Gastroesophageal sphincter (tissue), 4 donors: ENCODE data around the gene PLA2G7. TPM values are rescaled to one million over a fixed set of nuclear protein-coding genes. Genes with fewer than 3 reads are reported as not detected.

Experiments used
- ATAC-seq: fragments of 150-250 bp; one replicate; pipeline ENCODE4 v1.9.1; 2016; ENCODE audit warnings: mild to moderate bottlenecking, moderate library complexity
- H3K27ac ChIP-seq, 4 donors: fragments of 200-600 bp; sonication (generic) in 3 of 4; 1 replicate in 3 of 4; 2 replicates in 1 of 4; pipeline ENCODE4 v1.5.1; 2016 to 2019
- H3K27me3 ChIP-seq: fragments of 200-600 bp; sonication (generic); one replicate; pipeline ENCODE4 v1.5.1; 2019
- H3K36me3 ChIP-seq, 2 donors: fragments of 200-600 bp; sonication (generic); one replicate each; pipeline ENCODE4 v1.5.1; 2019; ENCODE audit warnings: control low read depth in 1 of 2
- H3K4me1 ChIP-seq, 3 donors: fragments of 200-600 bp; sonication (generic); 1 replicate in 2 of 3; 2 replicates in 1 of 3; pipeline ENCODE4 v1.5.1; 2016 to 2019; ENCODE audit warnings: control low read depth in 2 of 3
- H3K4me3 ChIP-seq, 2 donors: fragments of 200-600 bp; sonication (generic); one replicate each; pipeline ENCODE4 v1.5.1; 2019; ENCODE audit warnings: mild to moderate bottlenecking in 1 of 2, moderate library complexity in 1 of 2
- H3K9me3 ChIP-seq, 3 donors: fragments of 200-600 bp; sonication (generic); one replicate each; pipeline ENCODE4 v1.5.1; 2017 to 2019; ENCODE audit warnings: control low read depth in 2 of 3
- CTCF ChIP-seq, 4 experiments: fragments of 200-600 bp in 2 of 4; fragments of 450-650 bp in 2 of 4; sonication (generic) in 1 of 4; IDR thresholded peaks; one replicate each; pipeline ENCODE4 v1.5.1; 2017 to 2019; ENCODE audit warnings: antibody characterized with exemption in 4 of 4, mild to moderate bottlenecking in 2 of 4, moderate library complexity in 2 of 4
- EP300 ChIP-seq: sonication (generic); formaldehyde crosslinking; IDR thresholded peaks from one replicate; pipeline ENCODE4 v1.6.1; 2017; ENCODE audit warnings: antibody characterized with exemption, mild to moderate bottlenecking
- POLR2A ChIP-seq, 2 donors: fragments of 450-650 bp; IDR thresholded peaks; one replicate each; pipeline ENCODE4 v1.6.1; 2017; ENCODE audit warnings: antibody characterized with exemption in 2 of 2, mild to moderate bottlenecking in 2 of 2, moderate library complexity in 1 of 2
- POLR2AphosphoS5 ChIP-seq: sonication (generic); formaldehyde crosslinking; IDR thresholded peaks from one replicate; pipeline ENCODE4 v1.6.1; 2017; ENCODE audit warnings: antibody characterized with exemption
- WGBS, 2 donors: methylation state at CpG; one replicate each; pipeline ENCODE4 v1.1.5; 2018; ENCODE audit warnings: low coverage in 1 of 2; 5-methylcytosine and 5-hydroxymethylcytosine counted together
- total RNA-seq, 4 donors: library from RNA; depleted of rRNA; stranded (reverse); fragments of >200 nt; gene quantifications; one replicate each; pipeline ENCODE4 v1.1.0, GENCODE V29; 2016

The PLA2G7 gene
- total RNA-seq, 4 donors from 2014 or later: not detected

GRCh38 chr6:46729787-46730326 is 5.3 kb downstream of the PLA2G7 start:
- peaks cover 0 to 5% (median 0%) of the 10 kb centered on the region in 3 donors for H3K4me1 ChIP-seq
- no peak overlapping the region for H3K27ac ChIP-seq
- no CpG with 5 or more reads among the region's 1 CpG for WGBS, 2 donors

GRCh38 chr6:46720401-46720800 is 14.8 kb downstream of the PLA2G7 start:
- TF ChIP-seq EP300: no peak
- no peak for TF ChIP-seq CTCF (IDR thresholded peaks at IDR 0.05)
- TF ChIP-seq POLR2AphosphoS5: no peak
- no peak for TF ChIP-seq POLR2A (IDR thresholded peaks at IDR 0.05)

More at GRCh38 chr6:46729787-46730326, 5.3 kb downstream of the PLA2G7 start:
- no peaks in the 10 kb centered on the region for H3K9me3 ChIP-seq
- peaks cover 4% of the 10 kb centered on the region for H3K27me3 ChIP-seq
- H3K36me3 ChIP-seq: no peaks in the 10 kb centered on the region
- no peak for ATAC-seq
- TF ChIP-seq CTCF (IDR thresholded peaks at IDR 0.05): no peak
- no peak for TF ChIP-seq POLR2A (IDR thresholded peaks at IDR 0.05)
- no peak for TF ChIP-seq POLR2AphosphoS5
- TF ChIP-seq EP300: no peak
- no peak overlapping the region for H3K4me3 ChIP-seq

GRCh38 chr6:46719099-46719498 is 16.1 kb downstream of the PLA2G7 start:
- ATAC-seq: no peak
- Histone ChIP-seq H3K9me3 (no peaks in the 10 kb centered on the region), H3K4me1 (no peaks in the 10 kb centered on the region), H3K27me3 (no peaks in the 10 kb centered on the region), H3K27ac (no peak overlapping the region), H3K4me3 (no peak overlapping the region), H3K36me3 (no peaks in the 10 kb centered on the region)
- WGBS, 2 donors: 33 to 40% methylated on average over 1 of the region's 1 CpG
- TF ChIP-seq POLR2A (IDR thresholded peaks at IDR 0.05): no peak

More at GRCh38 chr6:46720401-46720800, 14.8 kb downstream of the PLA2G7 start:
- Histone ChIP-seq H3K4me3 (no peak overlapping the region), H3K9me3 (no peaks in the 10 kb centered on the region), H3K27me3 (no peaks in the 10 kb centered on the region), H3K36me3 (no peaks in the 10 kb centered on the region), H3K27ac (no peak overlapping the region), H3K4me1 (no peaks in the 10 kb centered on the region)
- WGBS, 2 donors: 67% methylated on average over 1 of the region's 1 CpG; no CpG with 5 or more reads in 1 of the 2 donors
- ATAC-seq: no peak

GRCh38 chr6:46715141-46715540 is 20.0 kb downstream of the PLA2G7 start:
- Histone ChIP-seq H3K36me3 (no peaks in the 10 kb centered on the region), H3K27me3 (no peaks in the 10 kb centered on the region), H3K27ac (no peak overlapping the region), H3K4me1 (no peaks in the 10 kb centered on the region), H3K9me3 (no peaks in the 10 kb centered on the region), H3K4me3 (no peak overlapping the region)
- TF ChIP-seq EP300 (no peak), POLR2A (IDR thresholded peaks at IDR 0.05) (no peak), POLR2AphosphoS5 (no peak), CTCF (IDR thresholded peaks at IDR 0.05) (no peak)
- ATAC-seq: no peak

GRCh38 chr6:46711491-46711890 is 23.7 kb downstream of the PLA2G7 start:
- Histone ChIP-seq H3K4me3 (no peak overlapping the region), H3K36me3 (no peaks in the 10 kb centered on the region), H3K27me3 (no peaks in the 10 kb centered on the region), H3K9me3 (no peaks in the 10 kb centered on the region), H3K4me1 (no peaks in the 10 kb centered on the region), H3K27ac (no peak overlapping the region)
- no peak for TF ChIP-seq EP300
- TF ChIP-seq CTCF (IDR thresholded peaks at IDR 0.05): no peak
- TF ChIP-seq POLR2AphosphoS5: no peak
- no peak for TF ChIP-seq POLR2A (IDR thresholded peaks at IDR 0.05)
- 93 to 100% methylated on average over 1 of the region's 1 CpG for WGBS, 2 donors
- no peak for ATAC-seq
